ENCODE results near the gene ARL6IP1.
"Not testable (repeated sequence)": the region's sequence is repeated elsewhere in the genome, so short reads cannot be mapped to it uniquely, and the experiment has no call there.

Gene ARL6IP1

DNA sequence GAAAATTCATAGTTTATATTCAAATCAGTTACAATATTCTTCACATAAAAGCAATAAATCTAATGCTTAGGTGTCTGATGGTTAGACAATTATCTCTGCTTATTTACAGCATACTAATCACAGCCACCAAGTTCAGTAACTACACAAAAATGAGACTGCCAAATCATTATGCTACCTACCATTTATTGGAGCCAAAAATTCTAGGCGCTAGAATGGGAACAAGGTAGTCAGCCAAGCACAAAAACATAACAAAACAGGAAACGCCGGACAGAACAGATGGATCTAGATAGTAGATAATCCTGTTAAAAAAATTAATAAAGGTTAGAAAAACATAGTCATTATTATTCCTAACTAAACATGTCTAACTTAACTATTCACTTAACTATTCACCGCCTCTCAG, 3.6 kb downstream of the ARL6IP1 start:
- DNase-seq, result no peak

DNA sequence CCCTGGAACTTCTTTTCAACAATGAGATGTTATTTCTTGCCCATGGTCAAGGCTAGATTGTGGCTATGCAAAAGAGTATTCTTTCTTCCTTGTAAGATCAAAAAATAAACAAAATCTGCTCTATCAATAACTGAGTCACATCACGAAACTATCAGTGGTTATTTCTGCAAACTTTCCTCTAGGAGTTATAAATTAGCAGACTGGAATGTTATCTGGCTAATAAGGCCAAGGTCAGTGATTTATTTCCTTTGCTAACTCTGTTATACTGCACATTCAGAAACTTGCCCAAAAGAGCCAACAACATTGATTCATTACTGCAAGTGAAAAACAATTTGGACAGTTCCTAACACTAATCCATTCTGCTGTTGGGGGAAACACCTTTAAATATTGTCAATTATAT, 5.0 kb downstream of the ARL6IP1 start:
- DNase-seq, result no peak

DNA sequence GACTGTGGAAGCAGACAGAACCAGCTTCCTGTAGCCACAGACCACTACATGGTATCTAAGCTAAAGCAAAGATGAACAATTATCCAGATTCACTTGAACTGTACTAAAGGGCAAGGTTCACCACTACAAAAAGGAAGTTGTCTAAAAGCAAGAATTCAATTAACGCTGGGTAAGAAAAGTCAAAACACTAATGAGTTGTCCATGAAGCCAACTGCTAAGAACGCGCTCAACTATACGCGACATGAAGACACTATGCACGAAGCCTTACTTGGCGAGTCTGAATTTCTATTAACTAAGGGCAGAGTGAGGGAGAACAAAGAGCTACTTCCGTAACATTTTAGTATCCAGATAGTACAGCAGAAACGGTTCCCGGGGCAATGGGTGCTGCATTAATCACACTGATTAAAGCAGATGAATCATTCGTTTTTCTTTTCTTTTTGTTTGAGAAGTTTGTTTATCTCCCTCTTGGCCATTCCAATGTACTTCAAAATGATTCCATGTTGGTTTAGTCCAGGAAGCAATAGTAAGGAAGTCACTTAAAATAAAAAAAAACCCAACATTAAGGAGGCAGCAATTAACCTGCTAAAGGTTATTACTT, 8.4 kb downstream of the ARL6IP1 start:
- DNase-seq, result no peak

DNA sequence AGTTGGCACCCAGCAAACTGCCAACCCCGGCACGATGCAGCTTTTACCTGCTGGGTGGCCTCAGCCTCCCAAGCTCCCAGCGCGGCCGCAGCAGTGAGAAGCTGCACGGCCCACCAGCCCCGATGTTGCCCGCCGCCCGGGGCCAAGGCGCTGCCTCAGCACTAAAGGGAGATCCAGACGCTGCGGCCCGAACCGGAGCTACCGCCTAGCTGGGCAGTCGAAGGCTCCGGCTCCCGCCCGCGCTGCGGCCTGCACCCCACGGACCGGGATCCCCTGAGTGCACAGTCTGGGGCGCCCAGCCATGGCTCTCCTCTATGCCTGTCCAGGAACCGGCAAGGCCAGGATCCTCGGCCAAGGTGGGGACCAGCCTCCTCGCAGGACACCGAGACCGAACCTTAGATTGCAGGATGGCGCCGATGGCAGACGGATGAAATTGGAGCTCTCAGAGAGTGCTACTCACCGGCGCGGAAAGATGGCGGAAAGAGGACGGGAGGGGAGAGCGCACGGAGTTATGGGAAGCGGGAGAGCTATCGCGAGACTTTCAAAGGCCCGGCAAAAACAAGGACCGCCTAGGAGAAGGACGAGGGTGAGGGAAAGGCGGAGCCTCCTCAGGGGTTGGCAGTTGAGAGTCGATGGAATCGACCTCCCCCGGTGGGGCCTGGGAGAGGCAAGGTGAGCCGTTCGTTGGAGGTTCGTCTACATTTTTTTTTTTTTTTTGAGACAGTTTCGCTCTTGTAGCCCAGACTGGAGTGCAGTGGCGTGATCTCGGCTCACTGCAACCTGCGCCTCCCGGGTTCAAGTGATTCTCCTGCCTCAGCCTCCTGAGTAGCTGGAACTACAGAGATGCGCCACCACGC, 11.3 kb downstream of the ARL6IP1 start, which contains the start of gene RPS15A:
Gene RPS15A, minus strand, starts transcription at position 485 of the 857 bp plus-strand sequence. CDS start 1,221 bp downstream, outside the sequence.
- peak; percentile 97 for DNase-seq

DNA sequence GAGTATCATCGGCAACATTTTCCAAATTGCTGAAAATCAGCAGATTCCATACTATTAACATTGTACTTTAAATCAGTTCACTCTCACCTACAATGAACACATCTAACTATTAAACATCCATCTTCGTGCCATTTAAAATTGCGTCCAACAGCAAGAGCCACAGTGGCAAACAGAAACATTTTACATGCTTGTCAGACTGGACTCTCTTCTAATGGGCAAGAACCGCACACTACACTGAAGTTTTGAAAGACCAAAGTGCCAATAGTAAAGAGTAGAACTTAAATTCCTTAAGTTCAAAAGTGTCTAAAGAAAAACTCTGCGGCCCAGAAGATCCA, 11.9 kb downstream of the ARL6IP1 start:
- no peak for DNase-seq

DNA sequence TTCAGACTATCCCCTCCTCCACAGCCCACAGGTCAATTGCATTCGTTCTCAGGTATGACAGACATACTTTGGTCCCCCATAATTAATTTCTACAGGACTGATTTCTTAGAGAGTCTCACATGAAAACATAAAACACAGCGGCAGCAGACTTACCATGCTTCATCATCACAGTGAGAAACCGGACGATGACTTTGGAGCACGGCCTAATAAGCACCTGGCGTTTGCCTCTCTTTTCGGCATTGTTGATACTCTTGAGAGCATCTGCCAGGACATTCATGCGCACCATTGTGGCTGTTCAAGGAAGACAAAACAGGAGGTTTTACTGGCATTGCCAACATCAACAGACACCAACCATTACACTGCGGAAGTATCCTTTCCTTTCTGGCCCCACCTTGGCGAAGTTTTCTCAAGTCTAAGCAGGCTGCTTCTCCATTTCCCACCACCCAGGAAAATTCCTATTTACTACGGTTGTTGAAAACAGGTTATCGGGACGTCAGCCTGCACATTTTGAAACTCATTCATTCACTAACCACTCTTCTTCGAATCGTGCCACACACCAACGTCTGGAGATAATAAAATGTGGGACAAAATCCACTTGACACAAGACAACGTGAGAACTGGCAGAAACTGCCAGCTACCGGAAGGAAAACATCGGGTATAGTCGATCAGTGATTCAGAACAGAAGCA, 12.4 kb downstream of the ARL6IP1 start:
- no peak for DNase-seq

DNA sequence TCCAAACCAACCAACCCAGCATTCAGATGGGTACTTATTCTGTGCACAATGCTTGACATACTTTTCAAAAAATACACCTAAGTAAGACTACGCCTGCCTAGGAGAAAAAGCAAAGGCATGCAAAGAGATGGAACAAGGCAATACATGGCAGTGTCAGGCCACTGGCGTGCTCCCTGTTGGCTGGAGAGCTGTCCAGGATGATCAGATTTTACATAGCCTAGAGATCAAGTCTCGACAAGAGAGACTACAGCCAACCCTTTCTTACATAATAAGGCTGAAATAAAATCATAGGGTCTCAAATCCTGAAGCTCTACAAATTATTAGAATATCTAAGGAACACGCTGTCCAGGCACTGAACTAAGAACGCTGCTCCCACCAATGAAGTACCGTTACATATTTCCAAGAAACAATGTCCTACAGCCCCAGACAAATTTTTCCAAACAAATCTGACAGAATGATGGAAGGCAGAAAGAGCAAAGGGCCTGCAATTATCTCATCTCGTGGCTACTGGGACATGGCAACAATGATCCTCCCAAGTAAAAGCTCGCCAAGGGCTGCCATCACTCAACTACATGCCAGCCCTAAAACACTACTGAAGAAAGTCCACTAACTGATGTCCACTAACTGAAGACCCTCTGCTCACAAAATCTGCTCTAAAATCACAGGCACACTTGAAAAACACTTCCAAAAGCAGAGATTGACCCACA, 16.3 kb downstream of the ARL6IP1 start:
- DNase-seq, result no peak

DNA sequence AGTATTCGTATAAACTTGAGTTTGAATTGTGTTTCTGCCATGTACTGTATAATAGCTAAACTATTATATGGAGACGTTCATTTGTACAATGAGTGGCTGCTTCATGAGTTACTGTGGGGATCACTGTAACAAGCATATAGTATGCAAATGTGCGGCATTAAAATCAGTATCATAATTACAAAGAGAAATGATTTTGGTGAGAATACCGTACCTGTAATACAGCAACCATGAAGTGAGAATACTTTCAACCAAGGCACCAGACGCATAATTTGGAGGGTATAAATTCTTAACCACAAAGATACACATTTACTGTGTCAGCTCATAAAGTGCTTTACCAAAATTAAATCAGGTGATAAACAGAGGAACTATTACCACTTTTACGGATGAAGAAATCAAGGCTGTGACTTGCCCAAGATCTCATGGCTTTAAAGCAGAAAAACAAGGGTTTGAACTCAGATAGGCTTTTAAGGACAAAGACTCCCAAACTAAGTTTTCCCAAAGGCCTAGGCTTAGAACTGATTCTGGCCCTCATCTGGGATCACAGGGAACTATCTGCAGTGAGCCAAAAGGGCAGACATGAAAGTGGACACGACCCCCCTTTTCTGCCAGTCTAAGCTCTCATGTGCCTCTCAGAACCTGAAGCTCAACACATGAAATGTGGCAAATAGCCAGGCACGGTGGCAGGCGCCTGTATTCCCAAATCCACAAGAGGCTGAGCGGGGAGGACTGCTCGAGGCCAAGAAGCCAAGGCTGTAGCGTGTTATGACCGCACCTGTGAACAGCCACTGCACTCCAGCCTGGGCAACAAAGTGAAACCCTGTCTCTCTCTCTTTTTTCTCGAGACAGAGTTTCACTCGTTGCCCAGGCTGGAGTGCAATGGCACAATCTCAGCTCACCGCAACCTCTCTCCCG, 17.7 kb downstream of the ARL6IP1 start:
- DNase-seq, result no peak

DNA sequence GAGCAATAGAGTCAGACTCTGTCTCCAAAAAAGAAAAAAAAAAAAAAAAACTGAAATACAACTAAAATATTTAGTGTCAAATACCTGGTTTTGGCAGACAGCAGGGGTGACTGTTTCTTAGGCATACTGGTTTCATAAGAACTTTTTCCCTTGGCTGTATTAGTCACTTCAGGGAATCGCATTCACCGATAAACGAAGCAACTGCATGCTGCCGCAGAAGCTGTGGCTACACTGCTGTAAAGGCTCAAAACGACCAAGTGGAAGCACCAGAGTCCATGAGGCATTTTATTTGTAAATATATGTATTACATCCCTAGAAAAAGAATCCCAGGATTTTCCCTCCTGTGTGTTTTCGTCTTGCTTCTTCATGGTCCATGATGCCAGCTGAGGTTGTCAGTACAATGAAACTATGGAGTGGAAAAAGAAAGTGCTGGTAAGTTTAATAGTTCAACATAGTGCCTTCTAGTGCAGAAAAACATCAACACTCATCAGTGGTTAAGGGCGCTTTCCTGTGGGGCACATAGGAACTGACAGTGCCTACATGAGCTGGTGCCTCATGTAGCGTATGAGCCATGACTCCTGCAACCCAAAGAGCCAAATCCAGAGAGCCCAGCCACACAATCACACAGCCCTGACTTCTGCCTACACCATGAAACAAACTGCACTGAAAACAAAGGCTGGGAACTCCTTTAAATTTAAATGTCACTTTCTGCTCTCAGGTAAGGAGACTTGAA, 18.5 kb downstream of the ARL6IP1 start:
- no peak for DNase-seq

DNA sequence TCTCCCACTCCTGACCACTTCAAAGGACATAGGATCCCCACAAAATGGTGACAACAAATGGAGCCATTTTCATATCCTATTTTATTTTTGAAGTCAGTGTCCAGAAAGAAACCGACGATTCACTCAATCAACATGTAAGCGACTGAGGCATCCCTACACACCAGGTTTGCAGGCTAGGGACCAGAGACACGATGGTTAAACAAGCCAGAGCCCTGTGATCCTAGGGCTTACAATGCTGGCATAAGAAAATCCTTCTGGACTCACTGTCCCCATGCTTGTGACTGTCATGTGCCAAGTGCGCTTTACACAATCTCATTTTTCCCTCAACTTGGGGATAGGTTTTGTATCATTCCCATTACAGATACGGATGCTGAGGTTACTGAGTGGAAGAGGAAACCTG, 20.1 kb downstream of the ARL6IP1 start:
- DNase-seq, result not testable (repeated sequence)

DNA sequence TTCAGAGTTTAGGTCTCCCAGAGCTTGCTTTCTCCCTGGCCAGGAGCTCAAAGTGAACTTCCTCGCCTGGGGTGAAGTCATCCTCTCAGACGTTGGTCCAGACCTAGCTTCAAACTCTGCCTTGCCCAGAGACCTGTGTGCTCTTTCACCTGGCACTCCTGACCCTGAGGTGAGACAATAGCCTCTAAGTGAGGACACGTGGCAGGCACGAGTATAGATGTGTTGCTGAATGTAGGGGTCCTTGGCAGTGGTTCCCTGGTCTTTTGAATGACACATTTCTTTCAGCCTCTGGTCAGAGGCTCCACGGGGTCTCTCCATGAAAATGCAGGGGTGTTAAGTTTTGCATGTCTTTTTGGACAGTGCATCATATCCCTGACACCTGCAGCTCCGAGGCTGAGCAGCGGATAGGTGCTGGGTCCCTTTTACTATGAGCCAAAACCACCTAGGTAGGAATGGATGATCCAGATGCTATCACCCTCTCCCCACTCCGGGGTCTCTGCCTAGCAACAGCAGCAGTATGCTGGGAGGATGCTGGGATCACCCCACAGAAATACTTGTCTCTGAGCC, 20.8 kb downstream of the ARL6IP1 start:
- not testable (repeated sequence) for DNase-seq

DNA sequence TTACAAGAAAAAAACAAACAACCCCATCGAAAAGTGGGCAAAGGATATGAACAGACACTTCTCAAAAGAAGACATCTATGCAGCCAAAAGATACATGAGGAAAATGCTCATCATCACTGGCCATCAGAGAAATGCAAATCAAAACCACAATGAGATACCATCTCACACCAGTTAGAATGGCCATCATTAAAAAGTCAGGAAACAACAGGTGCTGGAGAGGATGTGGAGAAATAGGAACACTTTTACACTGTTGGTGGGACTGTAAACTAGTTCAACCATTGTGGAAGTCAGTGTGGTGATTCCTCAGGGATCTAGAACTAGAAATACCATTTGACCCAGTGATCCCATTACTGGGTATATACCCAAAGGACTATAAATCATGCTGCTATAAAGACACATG, 23.7 kb downstream of the ARL6IP1 start:
- DNase-seq, result not testable (repeated sequence)

DNA sequence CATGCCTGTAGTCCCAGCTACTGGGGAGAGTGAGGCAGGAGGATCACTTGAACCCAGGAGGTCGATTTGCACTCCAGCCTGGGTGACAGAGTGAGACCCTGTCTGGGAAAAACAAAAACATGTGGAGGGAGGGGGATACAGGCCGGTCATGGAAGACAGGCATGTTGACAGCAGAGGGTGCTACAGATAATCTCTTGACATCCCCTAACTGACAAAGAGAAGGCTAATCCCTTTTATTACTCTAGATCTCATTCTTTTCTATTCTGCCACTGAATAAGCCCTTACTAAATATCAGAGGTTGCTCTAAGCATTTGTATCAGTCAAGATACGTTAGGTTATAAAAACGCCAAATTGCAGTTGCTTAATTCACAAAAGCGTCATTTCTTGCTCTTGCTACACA, 25.0 kb downstream of the ARL6IP1 start:
- DNase-seq, result not testable (repeated sequence)

DNA sequence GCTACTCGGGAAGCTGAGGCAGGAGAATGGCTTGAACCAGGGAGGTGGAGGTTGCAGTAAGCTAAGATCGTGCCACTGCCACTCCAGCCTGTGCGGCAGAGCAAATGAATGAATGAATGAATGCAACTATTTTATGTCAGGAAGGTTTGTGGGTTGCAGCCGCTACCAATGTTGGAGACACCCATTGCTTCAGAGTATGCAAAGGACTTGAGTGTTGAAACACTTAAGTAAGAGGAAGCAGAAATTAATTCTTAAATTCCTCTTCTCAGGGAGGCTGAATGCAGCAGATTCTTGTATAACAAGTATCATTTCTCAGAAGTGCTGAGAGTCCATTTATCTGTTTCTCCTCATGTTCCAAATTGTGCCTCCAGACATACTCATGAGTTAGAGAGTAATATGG, 26.7 kb downstream of the ARL6IP1 start:
- not testable (repeated sequence) for DNase-seq

DNA sequence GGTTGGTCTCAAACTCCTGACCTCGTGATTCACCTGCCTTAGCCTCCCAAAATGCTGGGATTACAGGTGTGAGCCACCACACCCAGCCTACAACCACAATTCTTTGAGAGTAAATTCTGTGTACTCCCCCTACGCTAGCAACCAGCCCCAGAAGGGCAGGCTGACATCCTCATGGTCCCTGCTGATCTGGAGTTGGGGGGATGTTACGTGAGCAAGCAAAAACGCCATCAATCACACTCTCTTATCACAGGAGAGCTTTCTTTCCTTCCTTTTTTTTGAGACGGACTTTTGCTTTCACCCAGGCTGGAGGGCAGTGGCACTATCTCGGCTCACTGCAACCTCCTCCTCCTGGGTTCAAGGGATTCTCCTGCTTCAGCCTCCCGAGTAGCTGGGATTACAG, 29.2 kb downstream of the ARL6IP1 start:
- DNase-seq, result not testable (repeated sequence)

DNA sequence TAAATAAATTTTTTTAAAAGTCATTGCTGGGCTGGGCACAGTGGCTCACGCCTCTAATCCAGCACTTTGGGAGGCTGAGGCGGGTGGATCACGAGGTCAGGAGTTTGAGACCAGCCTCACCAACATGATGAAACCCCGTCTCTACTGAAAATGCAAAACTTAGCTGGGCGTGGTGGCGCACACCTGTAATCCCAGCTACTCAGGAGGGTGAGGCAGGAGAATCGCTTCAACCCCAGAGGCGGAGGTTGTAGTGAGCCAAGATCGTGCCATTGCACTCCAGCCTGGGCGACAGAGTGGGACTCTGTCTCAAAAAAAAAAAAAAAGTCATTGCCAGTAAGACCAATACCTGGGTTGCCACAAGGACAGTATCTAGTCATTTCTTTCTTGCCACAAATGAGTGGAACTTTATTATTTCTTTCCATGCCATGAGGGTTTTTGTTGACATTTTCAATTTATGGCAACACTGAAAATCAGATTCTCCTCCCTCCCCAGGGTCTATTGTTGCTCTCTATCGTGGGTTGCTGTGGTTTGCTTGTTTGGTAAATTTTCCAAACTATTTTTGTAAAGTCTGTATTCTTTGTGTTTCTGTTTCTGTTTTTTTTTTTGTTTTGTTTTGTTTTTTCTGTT, 30.9 kb downstream of the ARL6IP1 start:
- peak; percentile 63 for DNase-seq

DNA sequence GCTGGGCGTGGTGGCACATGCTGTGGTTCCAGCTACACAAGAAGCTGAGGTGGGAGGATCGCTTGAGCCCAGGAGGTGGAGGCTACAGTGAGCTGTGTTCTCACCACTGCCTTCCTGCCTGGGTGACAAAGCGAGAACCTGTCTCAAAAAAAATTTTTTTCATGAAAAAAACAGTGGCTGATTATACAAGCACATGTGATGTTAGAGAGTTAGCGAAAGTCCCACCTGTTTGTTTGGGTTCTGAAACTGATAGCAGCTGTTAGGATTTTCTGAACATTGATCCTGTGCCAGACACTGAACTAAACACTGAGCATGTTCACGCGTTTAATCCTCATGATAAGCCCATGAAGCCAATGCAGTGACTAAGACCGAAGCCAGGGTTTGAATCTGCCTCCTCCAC, 34.1 kb downstream of the ARL6IP1 start:
- DNase-seq, result peak; percentile 60

DNA sequence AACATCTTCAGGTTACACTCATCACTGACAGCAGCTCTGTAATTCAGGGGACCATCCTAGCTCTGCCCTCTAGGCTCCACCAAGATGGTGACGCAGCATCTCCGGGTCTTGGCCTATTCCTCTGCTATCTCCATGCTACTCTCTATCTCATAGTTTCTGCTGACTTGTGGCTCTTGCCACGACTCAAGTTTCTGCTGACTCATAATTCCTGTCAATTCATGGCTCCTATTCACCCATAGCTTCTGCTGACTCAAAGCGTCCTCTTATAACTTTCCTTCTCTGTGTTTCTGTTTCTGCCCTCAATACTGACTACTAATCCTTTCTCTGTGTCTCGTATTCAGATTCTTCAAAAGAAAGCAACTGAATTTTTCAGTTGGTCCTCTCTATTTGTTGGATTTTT, 38.6 kb downstream of the ARL6IP1 start:
- DNase-seq, result peak; percentile 87

DNA sequence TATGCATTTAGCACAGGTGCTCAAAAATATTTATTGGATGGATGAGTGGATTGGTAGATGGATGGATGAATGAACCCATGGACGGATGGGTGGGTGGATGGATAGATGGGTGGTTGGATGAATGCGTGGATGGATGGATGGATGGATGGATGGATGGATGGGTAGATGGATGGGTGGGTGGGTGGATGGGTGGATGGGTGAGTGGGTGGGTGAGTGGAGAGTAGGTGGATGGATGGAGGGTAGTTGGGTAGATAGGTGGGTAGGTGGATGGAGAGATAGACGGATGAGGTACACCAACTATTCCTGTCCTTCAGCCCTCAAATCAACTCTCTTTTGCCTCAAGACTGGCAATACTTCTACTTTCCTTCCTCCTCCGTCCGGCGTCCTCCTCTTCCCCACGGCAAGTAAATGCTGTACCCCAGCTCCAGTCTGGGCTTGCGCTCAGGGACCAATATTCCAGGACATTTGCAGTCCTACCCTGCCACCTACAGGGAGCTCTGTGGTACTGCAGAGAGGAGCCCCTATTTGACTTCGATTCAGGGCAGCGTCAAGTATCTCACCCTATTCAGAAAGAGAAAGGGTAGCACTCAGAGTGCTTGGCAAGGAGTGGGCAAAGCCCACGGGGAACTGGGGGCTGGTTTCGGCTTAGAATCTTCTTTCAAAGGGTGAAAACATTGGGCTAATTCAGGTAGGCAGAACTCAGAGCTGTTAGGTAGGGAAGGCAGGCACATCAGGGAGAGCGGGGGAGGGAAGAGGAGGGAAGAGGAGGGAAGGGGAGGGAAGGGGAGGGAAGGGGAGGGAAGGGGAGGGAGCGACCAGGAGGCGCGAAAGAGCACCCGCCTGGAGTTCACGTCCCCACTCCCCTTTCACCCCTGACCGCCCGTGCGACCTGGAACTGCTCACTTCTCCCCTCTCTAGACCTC, 41.5 kb downstream of the ARL6IP1 start:
- peak; percentile 74 for DNase-seq

Measured in activated CD4-positive, alpha-beta T cell treated with anti-CD3 and anti-CD28 coated beads, Interleukin-2, amount 50 U/mL, for 16 hours (primary cell).